ENCODE data around the gene LSM11.

The LSM11 gene

DNA sequence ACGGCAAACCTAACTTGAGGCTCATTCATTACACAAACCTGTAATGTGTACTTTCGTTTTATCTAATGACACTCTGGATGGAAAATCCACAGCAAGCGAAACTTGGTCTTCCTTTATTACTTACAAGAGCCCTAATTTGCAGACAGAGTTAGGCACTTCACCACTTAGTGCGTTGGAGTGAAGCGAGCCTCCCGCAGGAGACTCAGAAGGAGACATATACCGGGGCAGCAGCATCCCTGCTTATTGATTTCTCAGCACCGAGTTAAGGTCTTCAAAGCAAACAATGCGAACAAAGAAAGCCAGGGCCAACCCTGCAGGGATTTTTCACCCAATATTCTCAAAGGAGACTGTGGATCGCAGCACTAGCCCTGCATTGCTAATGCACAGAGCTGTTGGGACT lies 28.6 kb downstream of the LSM11 start:
- no peak for DNase-seq (ENCODE audit: low read depth)

DNA sequence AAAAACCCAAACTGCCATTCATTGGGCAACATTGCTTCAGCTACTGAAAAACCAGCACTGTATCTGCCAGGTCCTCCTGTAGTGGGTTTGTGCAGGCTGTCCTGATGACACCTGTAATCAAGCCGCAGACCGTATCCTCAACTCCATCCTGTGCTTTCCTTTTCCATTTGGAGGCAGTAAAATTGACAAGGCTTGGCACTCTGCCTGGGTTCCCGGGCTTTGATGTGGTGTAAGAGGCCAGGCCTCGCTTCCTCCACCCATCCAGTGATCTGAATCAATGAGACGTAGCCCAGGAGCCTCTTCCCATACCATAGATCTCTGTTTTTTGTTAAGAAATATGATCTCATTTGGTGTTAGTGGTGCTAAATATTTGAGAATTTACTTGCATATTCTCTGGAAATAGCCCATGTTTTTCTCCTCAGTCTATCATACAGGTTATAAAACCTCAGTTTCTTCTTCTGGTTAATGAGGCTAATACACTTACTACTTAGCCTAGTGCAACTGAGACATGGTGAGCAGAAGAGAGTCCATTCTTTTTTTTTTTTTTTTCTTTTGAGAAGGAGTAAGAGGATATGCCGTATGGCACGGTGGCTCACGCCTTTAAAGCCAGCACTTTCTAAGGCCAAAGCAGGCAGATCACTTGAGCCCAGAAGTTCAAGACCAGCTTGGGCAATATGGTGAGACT lies 34.8 kb downstream of the LSM11 start:
- no peak for DNase-seq (ENCODE audit: low read depth)

DNA sequence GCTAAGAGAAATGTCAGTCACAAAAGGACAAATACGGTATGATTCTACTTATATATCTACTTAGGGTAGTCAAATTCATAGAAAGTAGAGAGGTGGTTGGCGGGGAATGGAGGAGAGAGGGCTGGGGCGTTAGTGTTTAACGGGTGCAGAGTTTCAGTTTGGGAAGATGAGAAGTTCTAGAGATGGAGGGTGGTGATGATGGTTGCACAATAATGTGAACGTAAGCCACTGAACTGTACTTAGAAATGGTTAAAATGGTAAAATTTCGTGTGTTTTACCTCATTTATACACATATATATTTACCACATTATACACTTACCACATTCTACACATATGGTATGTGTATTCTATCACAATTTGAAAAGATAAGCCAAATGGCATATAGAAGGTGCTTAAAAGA lies 35.7 kb downstream of the LSM11 start:
- no peak for DNase-seq (ENCODE audit: low read depth)

DNA sequence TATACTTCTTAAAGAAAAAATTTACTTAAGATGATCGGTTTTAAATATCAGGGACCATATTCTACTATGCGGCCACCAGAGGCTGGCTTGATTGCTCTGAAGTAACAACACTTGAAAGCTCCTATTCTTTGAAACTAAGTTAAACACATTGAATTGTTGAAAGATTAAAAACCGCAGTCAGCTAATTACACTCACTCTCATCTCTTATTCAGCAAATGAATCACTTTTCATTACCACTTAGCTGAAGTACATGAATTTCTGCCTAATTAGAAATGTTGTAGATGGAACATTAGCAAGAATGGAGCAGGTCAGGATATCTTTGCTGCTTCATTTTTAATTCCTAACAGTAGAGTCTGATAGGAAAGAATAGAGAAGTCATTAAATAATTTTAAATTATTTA lies 42.3 kb downstream of the LSM11 start:
- DNase-seq (ENCODE audit: low read depth): no peak

- no peak for DNase-seq (ENCODE audit: low read depth)
Observed at GRCh38 chr5:157793301-157793700, 49.8 kb downstream of the LSM11 start.

GRCh38 chr5:157799578-157799977 lies 56.1 kb downstream of the LSM11 start:
- DNase-seq (ENCODE audit: low read depth): no peak

- DNase-seq (ENCODE audit: low read depth): no peak
Observed at GRCh38 chr5:157800137-157800536, 56.6 kb downstream of the LSM11 start.

GRCh38 chr5:157802736-157803135 lies 59.2 kb downstream of the LSM11 start:
- no peak for DNase-seq (ENCODE audit: low read depth)

DNA sequence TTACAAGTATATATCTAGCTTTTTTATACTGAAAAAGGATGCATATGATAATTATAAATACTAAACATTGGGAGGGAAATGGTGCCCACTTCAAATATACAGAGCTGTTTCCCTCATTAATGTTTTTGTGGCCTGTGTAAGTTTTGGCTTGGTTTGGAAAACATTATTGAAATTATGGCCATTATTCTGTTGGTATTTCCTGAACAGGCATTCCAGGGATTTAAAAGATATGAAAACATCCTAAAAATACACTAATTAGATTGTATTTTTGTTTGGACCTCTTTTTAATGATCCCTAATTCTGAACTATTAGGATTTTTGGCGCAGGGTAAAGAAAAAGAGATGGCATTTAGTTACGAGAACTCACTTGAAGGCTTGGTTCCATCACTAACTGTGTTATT lies 64.5 kb downstream of the LSM11 start:
- DNase-seq (ENCODE audit: low read depth): no peak

Data from stimulated activated CD8-positive, alpha-beta memory T cell treated with anti-CD3 and anti-CD28 coated beads, Interleukin-7, amount 100 ng/mL, for 24 hours (primary cell).